Panc1 (cell line): ENCODE results near the gene ROBO2. TPM values are rescaled to one million over a fixed set of nuclear protein-coding genes. Genes with fewer than 3 reads are reported as not detected.

Experiments
- ATAC-seq: fragments of 200-7000 bp; cut with Tn5 transposase; 2 replicates; pipeline ENCODE4 v1.9.1; 2020; ENCODE audit warnings: mild to moderate bottlenecking, moderate library complexity
- BruUV-seq: library from RNA; stranded (reverse); fragments of 400-500 nt; replicated peaks from 2 replicates; lab custom pipeline; 2021; lab: Mats Ljungman, UMichigan
- CTCF ChIA-PET: fragments of 300-600 bp; sonication (Branson Sonifier 250); formaldehyde crosslinking; loops from one replicate; lab custom pipeline; 2022; ENCODE audit warnings: antibody characterized with exemption; lab: Charles Lee
- POLR2A ChIA-PET: fragments of 300-600 bp; sonication (Branson Sonifier 250); formaldehyde crosslinking; loops from one replicate; lab custom pipeline; 2022; ENCODE audit warnings: antibody characterized with exemption; lab: Charles Lee
- DNase-seq: peaks from one replicate; pipeline ENCODE4 v3.0.0-alpha.2; 2010; ENCODE audit warnings: low read depth, low spot score
- H3K27ac ChIP-seq: 2 replicates; pipeline ENCODE4 v1.5.1; 2011; ENCODE audit warnings: mild to moderate bottlenecking, low read length, inconsistent platforms
- H3K27me3 ChIP-seq: fragments of 200-500 bp; sonication (Bioruptor generic); 2 replicates; pipeline ENCODE4 v1.6.0; 2014; ENCODE audit warnings: low read length, inconsistent platforms; ENCODE audit not compliant: control insufficient read depth, insufficient read depth
- H3K36me3 ChIP-seq: fragments of 200-500 bp; sonication (Bioruptor generic); 2 replicates; pipeline ENCODE4 v1.5.1; 2014; ENCODE audit warnings: inconsistent platforms, mild to moderate bottlenecking, low read length, moderate library complexity; ENCODE audit not compliant: control insufficient read depth, insufficient read depth
- H3K4me1 ChIP-seq: 2 replicates; pipeline ENCODE4 v1.5.1; 2011; ENCODE audit warnings: inconsistent platforms, mild to moderate bottlenecking, low read length, moderate library complexity; ENCODE audit not compliant: control insufficient read depth, insufficient read depth
- H3K4me3 ChIP-seq, 2 experiments: 2 replicates each; pipeline ENCODE4 v1.5.1; 2011 to 2012; ENCODE audit warnings: low read depth in 2 of 2, low read length in 2 of 2, mild to moderate bottlenecking in 2 of 2, inconsistent platforms in 1 of 2, moderate library complexity in 1 of 2
- H3K9me3 ChIP-seq: fragments of 200-500 bp; sonication (Bioruptor generic); 2 replicates; pipeline ENCODE4 v1.5.1; 2014; ENCODE audit warnings: low read depth, mild to moderate bottlenecking, inconsistent platforms, low read length, moderate library complexity; ENCODE audit not compliant: control insufficient read depth, insufficient read depth
- POLR2AphosphoS5 ChIP-seq: IDR thresholded peaks from 2 replicates; pipeline ENCODE4 v1.6.1; 2012; ENCODE audit warnings: mild to moderate bottlenecking, low read depth, low read length, moderate library complexity
- SIN3A ChIP-seq: IDR thresholded peaks from 2 replicates; pipeline ENCODE4 v1.6.1; 2012; ENCODE audit warnings: low read depth, mild to moderate bottlenecking, low read length, moderate library complexity, borderline replicate concordance; ENCODE audit not compliant: insufficient read depth
- TCF7L2 ChIP-seq: IDR thresholded peaks from 2 replicates; pipeline ENCODE4 v1.6.1; 2011; ENCODE audit warnings: mild to moderate bottlenecking, low read depth, low read length, inconsistent platforms
- in situ Hi-C: cut with HindIII; loops from 2 replicates; pipeline ENCODE4 v1.10.0; 2016; ENCODE audit warnings: low sequenced_read_pairs, low pct_unique_long_range_greater_than_20kb
- intact Hi-C: fragments of 100-400 bp; cut with micrococcal nuclease; formaldehyde crosslinking; loops from one replicate; pipeline ENCODE4 v1.10.0; 2022; ENCODE audit not compliant: unreplicated experiment
- total RNA-seq: library from RNA; stranded (reverse); gene quantifications from one replicate; pipeline ENCODE4 v1.2.1, GENCODE V29; 2021; ENCODE audit not compliant: unreplicated experiment
- TF ChIP-seq, protein P1 (sequence below): fragments of 450-650 bp; IDR thresholded peaks from 2 replicates; pipeline ENCODE4 v1.5.1; 2017; ENCODE audit warnings: mild to moderate bottlenecking
- TF ChIP-seq, protein P2 (sequence below), 2 experiments: IDR thresholded peaks; 2 replicates each; pipeline ENCODE4 v1.6.1; 2011 to 2012; ENCODE audit warnings: low read depth in 2 of 2, control low read depth in 1 of 2, low read length in 1 of 2, mild to moderate bottlenecking in 1 of 2, moderate library complexity in 1 of 2; ENCODE audit not compliant: insufficient read depth in 1 of 2

The ROBO2 gene
- total RNA-seq, 1 experiment from 2014 or later: 1.3 TPM

DNA sequence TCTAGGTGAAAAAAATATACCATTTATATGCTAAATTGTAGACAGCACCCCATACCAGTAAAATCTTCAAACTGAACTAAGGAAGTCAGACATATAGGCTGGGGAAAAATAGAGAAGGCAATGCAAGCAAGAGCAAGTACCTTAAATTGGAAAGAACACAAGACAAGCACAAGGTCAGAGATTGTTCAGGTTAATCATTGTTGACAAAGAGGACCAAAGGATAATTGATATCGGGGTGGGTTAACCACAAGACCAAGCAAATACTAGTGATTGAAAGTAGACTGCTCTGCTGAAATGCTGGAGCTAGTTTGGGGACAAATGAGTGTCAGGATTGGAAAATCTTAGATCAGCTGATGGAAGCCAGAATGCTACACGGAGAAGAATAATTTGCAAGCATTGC is 499.8 kb downstream of the ROBO2 start:
- ATAC-seq (no peak), DNase-seq (no peak)
- no peaks in the 10 kb centered on the region for H3K9me3 ChIP-seq
- intact Hi-C loops: no loop called here
- TF ChIP-seq, protein P1, sequence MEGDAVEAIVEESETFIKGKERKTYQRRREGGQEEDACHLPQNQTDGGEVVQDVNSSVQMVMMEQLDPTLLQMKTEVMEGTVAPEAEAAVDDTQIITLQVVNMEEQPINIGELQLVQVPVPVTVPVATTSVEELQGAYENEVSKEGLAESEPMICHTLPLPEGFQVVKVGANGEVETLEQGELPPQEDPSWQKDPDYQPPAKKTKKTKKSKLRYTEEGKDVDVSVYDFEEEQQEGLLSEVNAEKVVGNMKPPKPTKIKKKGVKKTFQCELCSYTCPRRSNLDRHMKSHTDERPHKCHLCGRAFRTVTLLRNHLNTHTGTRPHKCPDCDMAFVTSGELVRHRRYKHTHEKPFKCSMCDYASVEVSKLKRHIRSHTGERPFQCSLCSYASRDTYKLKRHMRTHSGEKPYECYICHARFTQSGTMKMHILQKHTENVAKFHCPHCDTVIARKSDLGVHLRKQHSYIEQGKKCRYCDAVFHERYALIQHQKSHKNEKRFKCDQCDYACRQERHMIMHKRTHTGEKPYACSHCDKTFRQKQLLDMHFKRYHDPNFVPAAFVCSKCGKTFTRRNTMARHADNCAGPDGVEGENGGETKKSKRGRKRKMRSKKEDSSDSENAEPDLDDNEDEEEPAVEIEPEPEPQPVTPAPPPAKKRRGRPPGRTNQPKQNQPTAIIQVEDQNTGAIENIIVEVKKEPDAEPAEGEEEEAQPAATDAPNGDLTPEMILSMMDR: no peak
- BruUV-seq: no TSS peak
- H3K4me1 ChIP-seq: no peaks in the 10 kb centered on the region
- H3K36me3 ChIP-seq: no peaks in the 10 kb centered on the region
- in situ Hi-C loops: no loop called here
- ChIA-PET POLR2A (no interaction called here), CTCF (interaction anchor here (0.6 kb wide), 1 partner anchor 43 kb away, joined by 5 read pairs; no protein-coding TSS in a partner anchor)
- no peak overlapping the region for H3K27ac ChIP-seq
- H3K4me3 ChIP-seq: no peak overlapping the region
- no peaks in the 10 kb centered on the region for H3K27me3 ChIP-seq

DNA sequence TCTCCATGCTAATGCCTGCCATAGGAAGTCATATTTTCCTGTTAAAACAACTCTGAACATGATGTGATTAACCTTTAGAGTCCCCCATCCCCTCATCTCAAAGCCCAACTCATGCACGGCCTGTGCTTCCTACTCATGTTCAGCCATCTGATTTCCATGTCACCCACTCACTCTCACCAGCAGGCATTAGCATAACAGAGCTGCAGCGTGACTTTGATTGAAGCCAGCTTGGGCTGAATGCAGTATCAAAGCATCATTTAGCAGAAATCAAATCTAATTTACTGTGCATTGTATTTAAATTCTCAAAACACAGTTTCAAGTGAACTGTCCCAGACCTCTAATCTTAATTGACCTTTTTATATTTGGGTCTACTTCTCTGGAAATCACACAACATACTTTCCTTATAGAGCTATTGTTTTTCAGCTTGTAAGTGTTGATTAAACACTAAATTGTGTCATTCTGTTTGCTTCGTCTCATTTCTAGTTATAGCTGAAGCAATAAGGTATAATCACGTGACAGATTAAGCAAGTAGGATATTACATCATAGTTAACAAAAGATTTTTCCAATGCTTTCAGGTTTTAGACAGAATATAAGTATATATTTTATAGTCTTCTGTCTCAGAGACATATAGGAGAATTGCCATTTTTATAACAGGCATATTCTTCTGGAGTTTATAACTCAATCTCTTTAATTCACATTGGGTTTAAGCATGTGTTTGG is 501.5 kb downstream of the ROBO2 start:
- Histone ChIP-seq H3K27me3 (no peaks in the 10 kb centered on the region), H3K4me1 (no peaks in the 10 kb centered on the region), H3K9me3 (no peaks in the 10 kb centered on the region), H3K36me3 (no peaks in the 10 kb centered on the region), H3K27ac (no peak overlapping the region), H3K4me3 (no peak overlapping the region)
- TF ChIP-seq SIN3A (no peak), POLR2AphosphoS5 (no peak), TCF7L2 (no peak)
- TF ChIP-seq, protein P2, sequence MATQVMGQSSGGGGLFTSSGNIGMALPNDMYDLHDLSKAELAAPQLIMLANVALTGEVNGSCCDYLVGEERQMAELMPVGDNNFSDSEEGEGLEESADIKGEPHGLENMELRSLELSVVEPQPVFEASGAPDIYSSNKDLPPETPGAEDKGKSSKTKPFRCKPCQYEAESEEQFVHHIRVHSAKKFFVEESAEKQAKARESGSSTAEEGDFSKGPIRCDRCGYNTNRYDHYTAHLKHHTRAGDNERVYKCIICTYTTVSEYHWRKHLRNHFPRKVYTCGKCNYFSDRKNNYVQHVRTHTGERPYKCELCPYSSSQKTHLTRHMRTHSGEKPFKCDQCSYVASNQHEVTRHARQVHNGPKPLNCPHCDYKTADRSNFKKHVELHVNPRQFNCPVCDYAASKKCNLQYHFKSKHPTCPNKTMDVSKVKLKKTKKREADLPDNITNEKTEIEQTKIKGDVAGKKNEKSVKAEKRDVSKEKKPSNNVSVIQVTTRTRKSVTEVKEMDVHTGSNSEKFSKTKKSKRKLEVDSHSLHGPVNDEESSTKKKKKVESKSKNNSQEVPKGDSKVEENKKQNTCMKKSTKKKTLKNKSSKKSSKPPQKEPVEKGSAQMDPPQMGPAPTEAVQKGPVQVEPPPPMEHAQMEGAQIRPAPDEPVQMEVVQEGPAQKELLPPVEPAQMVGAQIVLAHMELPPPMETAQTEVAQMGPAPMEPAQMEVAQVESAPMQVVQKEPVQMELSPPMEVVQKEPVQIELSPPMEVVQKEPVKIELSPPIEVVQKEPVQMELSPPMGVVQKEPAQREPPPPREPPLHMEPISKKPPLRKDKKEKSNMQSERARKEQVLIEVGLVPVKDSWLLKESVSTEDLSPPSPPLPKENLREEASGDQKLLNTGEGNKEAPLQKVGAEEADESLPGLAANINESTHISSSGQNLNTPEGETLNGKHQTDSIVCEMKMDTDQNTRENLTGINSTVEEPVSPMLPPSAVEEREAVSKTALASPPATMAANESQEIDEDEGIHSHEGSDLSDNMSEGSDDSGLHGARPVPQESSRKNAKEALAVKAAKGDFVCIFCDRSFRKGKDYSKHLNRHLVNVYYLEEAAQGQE (IDR thresholded peaks at IDR 0.05; ENCODE audit: insufficient read depth in 1 of 2, low read depth in 2 of 2, low read length in 1 of 2): no peak
- TF ChIP-seq, protein P1: no peak
- no TSS peak for BruUV-seq
- in situ Hi-C loops: no loop called here
- intact Hi-C loops: no loop called here
- ATAC-seq: no peak
- ChIA-PET CTCF (no interaction called here), POLR2A (no interaction called here)
- DNase-seq: no peak
